GM12891 (cell line): ENCODE data around the gene UGT1A5.

Experiments
- DNase-seq: peaks from one replicate; pipeline ENCODE4 v3.0.0; 2011; ENCODE audit warnings: low spot score; ENCODE audit not compliant: insufficient read length
- FAIRE-seq: peaks from 2 replicates; lab custom pipeline; 2011; peaks lifted over from hg19 to GRCh38; lab: Jason Lieb, UNC
- PAX5 ChIP-seq: IDR thresholded peaks from 2 replicates; pipeline ENCODE4 v1.6.1; 2011; ENCODE audit warnings: low read length, moderate library complexity, mild to moderate bottlenecking; ENCODE audit not compliant: insufficient read depth, severe bottlenecking
- POLR2A ChIP-seq: IDR thresholded peaks from 2 replicates; pipeline ENCODE4 v1.6.1; 2011; ENCODE audit warnings: low read depth, low read length, control low read depth
- POLR2AphosphoS5 ChIP-seq: IDR thresholded peaks from 2 replicates; pipeline ENCODE4 v1.6.1; 2011; ENCODE audit warnings: low read depth, low read length, control low read depth
- POU2F2 ChIP-seq: IDR thresholded peaks from 2 replicates; pipeline ENCODE4 v1.6.1; 2011; ENCODE audit warnings: low read depth, mild to moderate bottlenecking, control low read depth, low read length, moderate library complexity
- SPI1 ChIP-seq: IDR thresholded peaks from 2 replicates; pipeline ENCODE4 v1.6.1; 2011; ENCODE audit warnings: low read depth, low read length, control low read depth
- TAF1 ChIP-seq: IDR thresholded peaks from 2 replicates; pipeline ENCODE4 v1.6.1; 2011; ENCODE audit warnings: low read depth, low read length, control low read depth

Gene UGT1A5

GRCh38 chr2:233822101-233822771 is 109.5 kb downstream of the UGT1A5 start:
- TF ChIP-seq POLR2A = no peak
- TF ChIP-seq POLR2AphosphoS5 = no peak
- no peak for TF ChIP-seq POU2F2
- no peak for TF ChIP-seq TAF1
- TF ChIP-seq PAX5 = no peak
- TF ChIP-seq SPI1 = no peak
- no peak for DNase-seq
- no peak for FAIRE-seq
